Smooth muscle cell (in vitro differentiated cells): ENCODE results near the gene OR52H1. TPM values are rescaled to one million over a fixed set of nuclear protein-coding genes. Genes with fewer than 3 reads are reported as not detected.

ENCODE experiments used
- DNase-seq: peaks from one replicate; lab custom pipeline; 2025; ENCODE audit not compliant: unreplicated experiment; lab: John Stamatoyannopoulos, UW
- H2AFZ ChIP-seq: fragments of 200-600 bp; sonication (generic); 2 replicates; pipeline ENCODE4 v1.6.0; 2016; ENCODE audit warnings: antibody characterized with exemption, low read depth, mild to moderate bottlenecking
- H3F3A ChIP-seq: fragments of 200-600 bp; sonication (generic); 2 replicates; pipeline ENCODE4 v1.6.0; 2017; ENCODE audit warnings: antibody characterized with exemption, low read depth
- H3K27ac ChIP-seq: fragments of 200-600 bp; sonication (generic); 2 replicates; pipeline ENCODE4 v1.5.1; 2016; ENCODE audit warnings: low read depth, mild to moderate bottlenecking
- H3K27me3 ChIP-seq: fragments of 200-600 bp; sonication (generic); 2 replicates; pipeline ENCODE4 v1.6.1; 2016; ENCODE audit warnings: low read depth, mild to moderate bottlenecking
- H3K36me3 ChIP-seq: fragments of 200-600 bp; sonication (generic); 2 replicates; pipeline ENCODE4 v1.5.1; 2016; ENCODE audit warnings: low read depth
- H3K4me1 ChIP-seq: fragments of 200-600 bp; sonication (generic); 2 replicates; pipeline ENCODE4 v1.5.1; 2016; ENCODE audit warnings: low read depth
- H3K4me2 ChIP-seq: fragments of 200-600 bp; sonication (generic); 2 replicates; pipeline ENCODE4 v1.6.0; 2016; ENCODE audit warnings: mild to moderate bottlenecking
- H3K4me3 ChIP-seq: fragments of 200-600 bp; sonication (generic); 2 replicates; pipeline ENCODE4 v1.5.1; 2016; ENCODE audit warnings: mild to moderate bottlenecking
- H3K79me2 ChIP-seq: fragments of 200-600 bp; sonication (generic); 2 replicates; pipeline ENCODE4 v1.6.0; 2016; ENCODE audit warnings: low read depth, mild to moderate bottlenecking
- H3K9ac ChIP-seq: fragments of 200-600 bp; sonication (generic); 2 replicates; pipeline ENCODE4 v1.6.0; 2016; ENCODE audit warnings: low read depth
- H3K9me3 ChIP-seq: fragments of 200-600 bp; sonication (generic); replicated peaks from 2 replicates; pipeline ENCODE4 v1.5.1; 2016; ENCODE audit warnings: low read depth
- H4K20me1 ChIP-seq: fragments of 200-600 bp; sonication (generic); 2 replicates; pipeline ENCODE4 v1.6.0; 2016; ENCODE audit warnings: low read depth
- WGBS: methylation state at CpG from one replicate; pipeline ENCODE4 v1.1.7; 2016; ENCODE audit warnings: low lambda C conversion rate; 5-methylcytosine and 5-hydroxymethylcytosine counted together
- polyA plus RNA-seq: library from polyadenylated mRNA; unstranded; fragments of >200 nt; fragmentation: Nextera tagmentation; extraction: Ambion mirVana; gene quantifications from 2 replicates; pipeline ENCODE4 v1.2.1, GENCODE V29; 2016
- total RNA-seq: library from RNA; depleted of rRNA; stranded (reverse); fragments of >200 nt; gene quantifications from 2 replicates; pipeline ENCODE4 v1.2.3, GENCODE V29; 2014
- TF ChIP-seq, protein P1 (sequence below): fragments of 200-600 bp; sonication (generic); IDR thresholded peaks from 2 replicates; pipeline ENCODE4 v1.5.1; 2017; ENCODE audit warnings: borderline replicate concordance, mild to moderate bottlenecking, antibody characterized with exemption; ENCODE audit not compliant: insufficient read depth, poor library complexity, severe bottlenecking

The OR52H1 gene
- total and polyA plus RNA-seq, 2 experiments from 2014 or later = not detected

DNA sequence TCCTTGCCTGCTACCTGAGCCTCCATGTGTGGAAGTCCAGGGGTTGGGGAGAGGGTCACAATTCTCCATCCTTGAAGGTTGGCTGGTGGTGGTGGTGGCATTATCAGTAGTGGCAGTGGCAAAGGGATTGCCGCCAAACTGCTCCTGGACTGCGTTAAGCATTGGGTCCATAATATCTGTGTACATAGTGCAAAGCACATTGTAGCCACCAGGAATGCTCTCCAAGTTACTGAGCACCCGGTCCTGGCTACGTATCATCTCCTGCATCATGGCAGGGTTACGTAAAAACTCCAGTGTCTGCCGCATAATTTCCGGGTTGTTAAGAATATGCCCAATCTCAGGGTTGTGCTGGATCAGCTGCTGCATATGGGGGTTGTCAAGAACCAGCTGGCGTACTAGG, 39.7 kb downstream of the OR52H1 start:
- no peak for DNase-seq
- Histone ChIP-seq H3K4me2 (no peak overlapping the region), H3K4me3 (no peak overlapping the region), H3F3A (no peaks in the 10 kb centered on the region), H3K79me2 (no peaks in the 10 kb centered on the region), H3K27me3 (no peaks in the 10 kb centered on the region), H4K20me1 (no peaks in the 10 kb centered on the region), H3K9me3 (no peaks in the 10 kb centered on the region), H3K9ac (no peak overlapping the region), H3K27ac (no peak overlapping the region), H3K36me3 (no peaks in the 10 kb centered on the region), H3K4me1 (no peaks in the 10 kb centered on the region), H2AFZ (no peak overlapping the region)
- TF ChIP-seq, protein P1, sequence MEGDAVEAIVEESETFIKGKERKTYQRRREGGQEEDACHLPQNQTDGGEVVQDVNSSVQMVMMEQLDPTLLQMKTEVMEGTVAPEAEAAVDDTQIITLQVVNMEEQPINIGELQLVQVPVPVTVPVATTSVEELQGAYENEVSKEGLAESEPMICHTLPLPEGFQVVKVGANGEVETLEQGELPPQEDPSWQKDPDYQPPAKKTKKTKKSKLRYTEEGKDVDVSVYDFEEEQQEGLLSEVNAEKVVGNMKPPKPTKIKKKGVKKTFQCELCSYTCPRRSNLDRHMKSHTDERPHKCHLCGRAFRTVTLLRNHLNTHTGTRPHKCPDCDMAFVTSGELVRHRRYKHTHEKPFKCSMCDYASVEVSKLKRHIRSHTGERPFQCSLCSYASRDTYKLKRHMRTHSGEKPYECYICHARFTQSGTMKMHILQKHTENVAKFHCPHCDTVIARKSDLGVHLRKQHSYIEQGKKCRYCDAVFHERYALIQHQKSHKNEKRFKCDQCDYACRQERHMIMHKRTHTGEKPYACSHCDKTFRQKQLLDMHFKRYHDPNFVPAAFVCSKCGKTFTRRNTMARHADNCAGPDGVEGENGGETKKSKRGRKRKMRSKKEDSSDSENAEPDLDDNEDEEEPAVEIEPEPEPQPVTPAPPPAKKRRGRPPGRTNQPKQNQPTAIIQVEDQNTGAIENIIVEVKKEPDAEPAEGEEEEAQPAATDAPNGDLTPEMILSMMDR = no peak
- WGBS = 88% methylated on average over 8 of the region's 8 CpGs

- DNase-seq = no peak
- no peak overlapping the region for H2AFZ ChIP-seq
- WGBS = 92% methylated on average over 6 of the region's 6 CpGs
- no peak overlapping the region for H3K4me2 ChIP-seq
- no peaks in the 10 kb centered on the region for H3K27me3 ChIP-seq
- no peaks in the 10 kb centered on the region for H3K36me3 ChIP-seq
- H3F3A ChIP-seq = no peaks in the 10 kb centered on the region
- H4K20me1 ChIP-seq = no peaks in the 10 kb centered on the region
- H3K79me2 ChIP-seq = no peaks in the 10 kb centered on the region
- no peak overlapping the region for H3K27ac ChIP-seq
- H3K4me1 ChIP-seq = no peaks in the 10 kb centered on the region
- TF ChIP-seq, protein P1 = no peak
- no peak overlapping the region for H3K9ac ChIP-seq
- H3K4me3 ChIP-seq = no peak overlapping the region
- H3K9me3 ChIP-seq = no peaks in the 10 kb centered on the region
Measured at GRCh38 chr11:5507933-5508305, 40.4 kb downstream of the OR52H1 start.

- Histone ChIP-seq H3K9ac (no peak overlapping the region), H3K36me3 (no peaks in the 10 kb centered on the region), H3K27ac (no peak overlapping the region), H3K4me1 (no peaks in the 10 kb centered on the region), H4K20me1 (no peaks in the 10 kb centered on the region), H2AFZ (no peak overlapping the region), H3K9me3 (no peaks in the 10 kb centered on the region), H3K4me2 (no peak overlapping the region), H3K4me3 (no peak overlapping the region), H3K27me3 (no peaks in the 10 kb centered on the region), H3F3A (no peaks in the 10 kb centered on the region), H3K79me2 (no peaks in the 10 kb centered on the region)
- TF ChIP-seq, protein P1 = no peak
- DNase-seq = no peak
- 87% methylated on average over 9 of the region's 9 CpGs for WGBS
Measured at GRCh38 chr11:5507177-5507932, 41.0 kb downstream of the OR52H1 start.
